AG04450 (cell line): Measurements from ENCODE around the gene L3MBTL1. TPM values are rescaled to one million over a fixed set of nuclear protein-coding genes. Genes with fewer than 3 reads are reported as not detected.

Experiments
- CTCF ChIA-PET: fragments of 300-600, 350-600 bp; formaldehyde crosslinking; extraction: SDS; loops from one replicate; lab custom pipeline; 2022; ENCODE audit warnings: antibody characterized with exemption, inconsistent platforms; lab: Charles Lee
- POLR2A ChIA-PET: fragments of 350-600 bp; formaldehyde crosslinking; extraction: SDS; loops from one replicate; lab custom pipeline; 2021; ENCODE audit warnings: antibody characterized with exemption, inconsistent platforms; lab: Yijun Ruan, JAX
- DNase-seq: peaks from one replicate; pipeline ENCODE4 v3.0.0-alpha.2; 2011; ENCODE audit warnings: low read depth, low spot score
- H3K27ac ChIP-seq: one replicate; pipeline ENCODE4 v1.5.1; 2012; ENCODE audit warnings: low read depth, low read length, control low read depth
- H3K27me3 ChIP-seq: one replicate; pipeline ENCODE4 v1.6.0; 2012; ENCODE audit warnings: low read length; ENCODE audit not compliant: control insufficient read depth, insufficient read depth
- H3K4me3 ChIP-seq: 2 replicates; pipeline ENCODE4 v1.5.1; 2011; ENCODE audit warnings: mild to moderate bottlenecking, low read depth, low read length, control low read depth
- H3K9me3 ChIP-seq: 2 replicates; pipeline ENCODE4 v1.5.1; 2012; ENCODE audit warnings: low read length; ENCODE audit not compliant: control insufficient read depth, insufficient read depth
- polyA plus RNA-seq: library from polyadenylated mRNA; depleted of rRNA; stranded (reverse); fragments of >200 nt; gene quantifications from 2 replicates; pipeline ENCODE4 v1.2.3, GENCODE V29; 2011
- TF ChIP-seq, protein P1 (sequence below): IDR thresholded peaks from 2 replicates; pipeline ENCODE4 v1.5.1; 2011; ENCODE audit warnings: low read depth, low read length, control low read depth, inconsistent platforms

The L3MBTL1 gene
- polyA plus RNA-seq, 1 experiment: 3.0 TPM

DNA sequence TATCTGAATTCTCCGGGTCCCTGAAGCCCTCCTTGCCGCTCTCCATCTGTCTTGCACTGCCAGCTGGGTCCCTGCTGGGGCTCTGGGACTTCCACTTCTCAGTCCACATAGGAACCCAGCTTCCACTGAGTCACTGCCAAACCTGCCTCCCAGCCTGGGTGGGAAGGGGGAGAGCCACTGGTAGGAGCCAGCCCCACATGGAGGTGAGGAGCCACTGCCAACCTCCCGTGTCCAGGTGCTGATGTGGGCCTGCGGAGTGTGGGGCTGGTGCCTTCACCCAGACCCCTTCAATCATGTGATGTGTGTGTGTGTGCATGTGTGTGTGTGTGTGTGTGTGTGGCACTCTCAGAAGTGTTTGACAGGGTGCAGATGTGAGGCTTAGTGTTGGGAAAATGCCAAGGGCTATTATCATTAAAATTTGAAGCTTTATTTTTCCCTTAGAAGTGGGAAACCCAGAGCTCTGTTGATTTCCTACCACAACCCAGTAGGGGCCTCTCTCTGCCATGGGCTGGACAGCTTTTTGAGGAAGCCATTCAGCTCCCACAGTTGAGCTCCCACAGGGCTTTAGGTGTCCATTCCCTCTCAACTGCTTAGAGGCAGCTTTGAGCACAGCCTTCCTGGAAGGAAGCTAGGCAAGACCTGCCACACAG lies 42.0 kb downstream of the L3MBTL1 start:
- CTCF ChIA-PET: interaction anchor here (0.6 to 2.4 kb wide), 3 partner anchors 11 to 445 kb away, joined by 3 to 14 read pairs (median 4); no protein-coding TSS in a partner anchor
- TF ChIP-seq, protein P1, sequence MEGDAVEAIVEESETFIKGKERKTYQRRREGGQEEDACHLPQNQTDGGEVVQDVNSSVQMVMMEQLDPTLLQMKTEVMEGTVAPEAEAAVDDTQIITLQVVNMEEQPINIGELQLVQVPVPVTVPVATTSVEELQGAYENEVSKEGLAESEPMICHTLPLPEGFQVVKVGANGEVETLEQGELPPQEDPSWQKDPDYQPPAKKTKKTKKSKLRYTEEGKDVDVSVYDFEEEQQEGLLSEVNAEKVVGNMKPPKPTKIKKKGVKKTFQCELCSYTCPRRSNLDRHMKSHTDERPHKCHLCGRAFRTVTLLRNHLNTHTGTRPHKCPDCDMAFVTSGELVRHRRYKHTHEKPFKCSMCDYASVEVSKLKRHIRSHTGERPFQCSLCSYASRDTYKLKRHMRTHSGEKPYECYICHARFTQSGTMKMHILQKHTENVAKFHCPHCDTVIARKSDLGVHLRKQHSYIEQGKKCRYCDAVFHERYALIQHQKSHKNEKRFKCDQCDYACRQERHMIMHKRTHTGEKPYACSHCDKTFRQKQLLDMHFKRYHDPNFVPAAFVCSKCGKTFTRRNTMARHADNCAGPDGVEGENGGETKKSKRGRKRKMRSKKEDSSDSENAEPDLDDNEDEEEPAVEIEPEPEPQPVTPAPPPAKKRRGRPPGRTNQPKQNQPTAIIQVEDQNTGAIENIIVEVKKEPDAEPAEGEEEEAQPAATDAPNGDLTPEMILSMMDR: no peak
- no peak for DNase-seq
- Histone ChIP-seq H3K9me3 (peaks cover 6% of the 10 kb centered on the region; the same call in 1 of the 2 replicates), H3K27me3 (no peaks in the 10 kb centered on the region), H3K4me3 (no peak overlapping the region), H3K27ac (no peak overlapping the region)
- POLR2A ChIA-PET: no interaction called here

DNA sequence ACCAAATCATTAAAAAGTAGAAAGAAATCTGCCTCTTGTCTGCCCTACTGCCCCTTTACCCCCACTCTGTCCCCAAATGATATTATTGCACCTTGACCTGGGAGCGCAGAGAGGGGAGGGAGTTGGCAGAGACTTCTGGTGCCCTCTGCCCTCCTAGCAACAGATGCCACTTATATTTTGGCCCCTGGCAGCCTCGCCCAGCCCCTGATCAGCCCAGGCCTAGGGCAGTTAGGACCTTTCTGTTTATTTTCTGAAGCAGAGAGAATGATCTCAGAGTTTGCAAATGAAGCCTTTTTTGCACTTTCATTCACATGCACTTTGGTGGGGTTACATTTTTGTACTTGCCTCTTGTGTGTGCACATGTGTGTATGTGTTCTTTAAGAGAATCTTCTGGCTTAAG lies 43.0 kb downstream of the L3MBTL1 start:
- CTCF ChIA-PET: no interaction called here
- POLR2A ChIA-PET: no interaction called here
- H3K9me3 ChIP-seq: peaks cover 6% of the 10 kb centered on the region; the same call in 1 of the 2 replicates
- H3K27ac ChIP-seq: no peak overlapping the region
- H3K27me3 ChIP-seq: no peaks in the 10 kb centered on the region
- TF ChIP-seq, protein P1: no peak
- no peak overlapping the region for H3K4me3 ChIP-seq
- DNase-seq: no peak

DNA sequence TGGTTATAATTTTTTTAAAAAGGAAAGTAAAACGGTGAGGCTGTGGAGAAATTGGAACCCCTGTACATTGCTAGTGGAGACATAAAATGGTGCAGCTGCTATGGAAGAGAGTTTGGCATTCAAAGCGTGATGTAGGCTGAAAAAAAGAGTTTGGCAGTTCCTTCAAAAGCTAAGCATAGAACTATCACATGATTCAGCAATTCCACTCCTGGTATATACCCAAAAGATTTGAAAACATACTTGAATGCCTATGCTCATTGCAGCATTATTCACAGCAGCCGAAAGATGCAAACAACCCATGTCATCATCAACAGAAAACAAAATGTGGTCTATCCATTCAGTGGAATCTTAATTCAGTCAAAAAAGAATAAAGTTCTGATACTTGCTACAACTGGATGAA lies 46.9 kb downstream of the L3MBTL1 start:
- Histone ChIP-seq H3K27me3 (no peaks in the 10 kb centered on the region), H3K27ac (no peak overlapping the region), H3K4me3 (no peak overlapping the region), H3K9me3 (no peaks in the 10 kb centered on the region)
- CTCF ChIA-PET: no interaction called here
- DNase-seq: no peak
- POLR2A ChIA-PET: interaction anchor here (0.9 kb wide), 1 partner anchor 29 kb away, joined by 3 read pairs; no protein-coding TSS in a partner anchor
- TF ChIP-seq, protein P1: no peak

DNA sequence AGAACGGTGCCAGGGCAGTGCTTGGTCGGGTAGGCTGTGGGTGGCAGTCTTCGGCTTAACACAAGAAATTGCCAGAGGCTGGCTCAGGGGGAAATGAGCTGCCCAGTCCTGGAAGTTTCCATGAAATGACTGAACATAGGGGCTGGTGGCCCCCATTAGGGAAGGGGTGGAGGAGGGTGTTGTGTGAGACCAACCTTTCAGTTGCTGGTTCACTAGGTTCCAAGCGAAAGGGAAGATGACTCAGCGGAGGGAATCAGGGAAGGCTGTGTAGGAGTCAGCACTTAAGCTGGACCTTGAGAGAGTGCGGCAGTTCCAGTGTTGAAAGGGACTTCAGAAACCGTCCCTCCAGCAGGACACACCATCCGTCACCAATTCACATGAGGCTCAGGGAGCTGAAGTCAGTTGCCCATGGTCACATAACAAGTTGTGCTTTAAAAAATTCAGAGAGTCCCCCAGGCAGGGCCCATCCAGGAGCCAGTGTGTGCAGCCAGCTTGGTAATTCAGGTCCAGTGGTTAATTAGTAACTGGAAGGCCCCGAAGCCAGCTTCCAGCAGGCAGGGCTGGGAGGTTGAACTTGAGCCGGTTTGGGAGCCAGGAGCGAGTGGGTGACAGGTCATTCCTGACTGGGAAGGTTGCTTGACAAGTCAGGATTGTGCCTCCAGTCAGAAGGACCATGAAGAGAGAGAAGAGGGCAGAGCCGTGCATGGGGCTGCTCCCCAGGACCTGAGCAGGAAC lies 51.1 kb downstream of the L3MBTL1 start, which contains the start of gene SGK2:
SGK2 (plus strand) TSS at position 616 of the 735 bp plus-strand sequence. CDS start 7,469 bp downstream, outside the sequence.
- DNase-seq: no peak
- Histone ChIP-seq H3K4me3 (no peak within 1 kb of the TSS), H3K27ac (no peak within 1 kb of the TSS), H3K9me3 (no peaks in the 10 kb centered on the region), H3K27me3 (no peaks in the 10 kb centered on the region)
- TF ChIP-seq, protein P1: no peak
- POLR2A ChIA-PET: no interaction called here
- CTCF ChIA-PET: interaction anchor here (2.0 kb wide), 1 partner anchor 22 kb away, joined by 8 read pairs; no protein-coding TSS in a partner anchor
